GM12874 (cell line): Measurements from ENCODE around the gene CLCNKB.

ENCODE experiments used
- TF ChIP-seq, protein P1 (sequence below): IDR thresholded peaks from 2 replicates; pipeline ENCODE4 v1.5.1; 2011; ENCODE audit warnings: low read depth, mild to moderate bottlenecking, control low read depth, low read length, moderate library complexity; ENCODE audit not compliant: insufficient read depth

The CLCNKB gene

GRCh38 chr1:16043521-16043920 is at the start of gene CLCNKB:
Gene CLCNKB, plus strand, starts transcription at chr1:16043782. Its CDS starts 711 bp downstream, at chr1:16044493.
- TF ChIP-seq, protein P1, sequence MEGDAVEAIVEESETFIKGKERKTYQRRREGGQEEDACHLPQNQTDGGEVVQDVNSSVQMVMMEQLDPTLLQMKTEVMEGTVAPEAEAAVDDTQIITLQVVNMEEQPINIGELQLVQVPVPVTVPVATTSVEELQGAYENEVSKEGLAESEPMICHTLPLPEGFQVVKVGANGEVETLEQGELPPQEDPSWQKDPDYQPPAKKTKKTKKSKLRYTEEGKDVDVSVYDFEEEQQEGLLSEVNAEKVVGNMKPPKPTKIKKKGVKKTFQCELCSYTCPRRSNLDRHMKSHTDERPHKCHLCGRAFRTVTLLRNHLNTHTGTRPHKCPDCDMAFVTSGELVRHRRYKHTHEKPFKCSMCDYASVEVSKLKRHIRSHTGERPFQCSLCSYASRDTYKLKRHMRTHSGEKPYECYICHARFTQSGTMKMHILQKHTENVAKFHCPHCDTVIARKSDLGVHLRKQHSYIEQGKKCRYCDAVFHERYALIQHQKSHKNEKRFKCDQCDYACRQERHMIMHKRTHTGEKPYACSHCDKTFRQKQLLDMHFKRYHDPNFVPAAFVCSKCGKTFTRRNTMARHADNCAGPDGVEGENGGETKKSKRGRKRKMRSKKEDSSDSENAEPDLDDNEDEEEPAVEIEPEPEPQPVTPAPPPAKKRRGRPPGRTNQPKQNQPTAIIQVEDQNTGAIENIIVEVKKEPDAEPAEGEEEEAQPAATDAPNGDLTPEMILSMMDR, result no peak

- TF ChIP-seq, protein P1, result no peak
These were observed 49.5 kb upstream of the CLCNKB start for GRCh38 chr1:15994081-15994480.

GRCh38 chr1:15994590-15995351 is 48.8 kb upstream of the CLCNKB start:
- TF ChIP-seq, protein P1, result peak; percentile 81

- TF ChIP-seq, protein P1, result no peak
These were observed 46.5 kb upstream of the CLCNKB start for GRCh38 chr1:15997076-15997585.

DNA sequence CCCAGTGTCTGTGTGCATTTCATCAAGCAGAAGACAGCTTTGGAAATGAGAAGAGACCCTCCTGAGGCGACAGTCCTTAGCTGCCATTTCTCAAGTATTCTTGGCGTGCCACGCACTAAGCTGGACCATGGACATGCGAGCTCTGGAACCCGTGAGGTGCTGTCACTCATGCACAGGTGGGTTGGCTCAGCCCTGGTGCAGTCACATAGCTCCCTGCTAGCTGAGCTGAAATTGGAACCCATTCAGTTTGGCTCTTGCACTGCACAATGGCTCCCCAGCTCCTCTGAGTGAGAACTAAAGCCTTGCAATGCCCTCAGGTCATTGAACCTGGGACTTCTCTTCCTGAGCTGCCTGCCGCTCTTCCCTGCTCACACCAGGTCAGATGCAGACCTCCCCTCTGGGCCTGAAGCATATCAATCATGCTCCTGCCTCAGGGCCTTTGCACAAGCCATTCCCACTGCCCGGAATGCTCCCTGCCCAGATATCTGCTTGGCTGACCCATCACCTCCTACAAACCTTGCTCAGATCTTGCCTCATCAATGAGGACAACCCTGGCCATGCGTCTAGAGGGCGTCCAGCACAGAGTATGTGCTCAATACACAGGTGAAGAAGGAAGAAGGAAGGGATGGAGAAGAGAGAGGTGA is 45.8 kb upstream of the CLCNKB start:
- TF ChIP-seq, protein P1, result no peak

DNA sequence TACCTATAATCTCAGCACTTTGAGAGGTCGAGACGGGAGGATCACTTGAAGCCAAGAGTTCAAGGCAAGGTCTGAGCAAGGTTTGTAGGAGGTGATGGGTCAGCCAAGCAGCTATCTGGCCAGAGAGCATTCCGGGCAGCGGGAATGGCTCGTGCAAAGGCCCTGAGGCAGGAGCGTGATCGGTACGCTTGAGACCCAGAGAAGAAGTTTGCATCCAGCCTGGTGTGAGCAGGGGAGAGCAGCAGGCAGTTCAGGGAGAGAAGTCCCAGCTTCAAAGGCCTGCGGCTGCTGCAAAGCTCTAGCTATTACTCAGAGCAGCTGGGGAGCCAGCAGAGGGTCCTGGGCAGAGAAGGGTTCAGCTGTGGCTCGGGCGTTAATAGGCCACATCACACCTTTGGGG is 44.7 kb upstream of the CLCNKB start:
- TF ChIP-seq, protein P1, result no peak

- TF ChIP-seq, protein P1, result no peak
These were observed 38.0 kb upstream of the CLCNKB start for GRCh38 chr1:16005597-16005996.
